K562 (cell line): ENCODE data around the gene MCC. TPM values are rescaled to one million over a fixed set of nuclear protein-coding genes. Genes with fewer than 3 reads are reported as not detected.

Experiments
- ATAC-seq: fragments of 200-7000 bp; cut with Tn5 transposase; 3 replicates; pipeline ENCODE4 v1.9.1; 2020; ENCODE audit warnings: moderate library complexity
- BruUV-seq: library from RNA; stranded (reverse); fragments of 400-500 nt; replicated peaks from 2 replicates; lab custom pipeline; 2021; lab: Mats Ljungman, UMichigan
- CTCF ChIA-PET: fragments of 300-600 bp; formaldehyde crosslinking; extraction: SDS; loops from one replicate; lab custom pipeline; 2021; ENCODE audit warnings: low intra/inter-chr PET ratio; lab: Yijun Ruan, JAX
- POLR2A ChIA-PET: fragments of 300-600, 350-650 bp; sonication (Branson Sonifier 250); formaldehyde crosslinking; extraction: SDS; loops from one replicate; lab custom pipeline; 2021; ENCODE audit warnings: antibody characterized with exemption, inconsistent platforms; lab: Yijun Ruan, JAX
- DNase-seq, 4 experiments: peaks; one replicate each; pipeline versions ENCODE4 v3.0.0 to v3.0.0-alpha.2; 2011 to 2018; ENCODE audit warnings: low spot score in 3 of 4, mixed read lengths in 3 of 4; ENCODE audit errors: extremely low read depth in 1 of 4
- FAIRE-seq: peaks from 2 replicates; lab custom pipeline; 2011; peaks lifted over from hg19 to GRCh38; lab: Jason Lieb, UNC
- H2AFZ ChIP-seq: 2 replicates; pipeline ENCODE4 v1.6.0; 2011; ENCODE audit warnings: low read depth, low read length, control low read depth, inconsistent platforms
- H3K27ac ChIP-seq: fragments of 200-600 bp; 3 replicates; pipeline ENCODE4 v1.8.0; 2011; ENCODE audit warnings: low read depth, mild to moderate bottlenecking, control low read depth, inconsistent platforms, low read length, moderate library complexity, mixed read lengths; ENCODE audit errors: extremely low read depth
- H3K27me3 ChIP-seq, 2 experiments: fragments of 300-600 bp in 1 of 2; 2 replicates in 1 of 2; 3 replicates in 1 of 2; pipeline versions ENCODE4 v1.6.0 to v1.8.0; 2011; ENCODE audit warnings: inconsistent platforms in 2 of 2, low read length in 2 of 2, mild to moderate bottlenecking in 1 of 2, mixed read lengths in 1 of 2, moderate library complexity in 1 of 2; ENCODE audit not compliant: control insufficient read depth in 2 of 2, insufficient read depth in 2 of 2
- H3K36me3 ChIP-seq: fragments of 300-600 bp; 3 replicates; pipeline ENCODE4 v1.8.0; 2011; ENCODE audit warnings: mild to moderate bottlenecking, low read length, inconsistent platforms; ENCODE audit not compliant: control insufficient read depth, insufficient read depth
- H3K4me1 ChIP-seq, 2 experiments: fragments of 200-600 bp in 1 of 2; replicated peaks in 1 of 2; 2 replicates in 1 of 2; 3 replicates in 1 of 2; pipeline versions ENCODE4 v1.5.1 to v1.8.0; 2011; ENCODE audit warnings: inconsistent platforms in 2 of 2, low read length in 2 of 2, mild to moderate bottlenecking in 1 of 2, mixed read lengths in 1 of 2, moderate library complexity in 1 of 2; ENCODE audit not compliant: control insufficient read depth in 2 of 2, insufficient read depth in 2 of 2
- H3K4me2 ChIP-seq: 2 replicates; pipeline ENCODE4 v1.6.1; 2011; ENCODE audit warnings: low read length, control low read depth, inconsistent platforms, mixed read lengths; ENCODE audit not compliant: insufficient read depth
- H3K4me3 ChIP-seq: fragments of 200-600 bp; sonication (generic), shearing (Covaris generic); 2 replicates; pipeline ENCODE4 v1.5.1; 2016; ENCODE audit warnings: control low read depth, inconsistent platforms
- H3K79me2 ChIP-seq: fragments of 200-600 bp; 3 replicates; pipeline ENCODE4 v1.8.0; 2011; ENCODE audit warnings: low read length, inconsistent platforms; ENCODE audit not compliant: control insufficient read depth, insufficient read depth
- H3K9ac ChIP-seq, 2 experiments: 2 replicates each; pipeline versions ENCODE4 v1.6.0 to v1.6.1; 2011; ENCODE audit warnings: low read depth in 2 of 2, low read length in 2 of 2, control low read depth in 1 of 2, inconsistent platforms in 1 of 2, mild to moderate bottlenecking in 1 of 2, mixed read lengths in 1 of 2; ENCODE audit not compliant: insufficient read depth in 1 of 2
- H3K9me1 ChIP-seq: one replicate; pipeline ENCODE4 v1.6.0; 2011; ENCODE audit warnings: inconsistent platforms, mild to moderate bottlenecking, low read length, moderate library complexity; ENCODE audit not compliant: control insufficient read depth, insufficient read depth
- H3K9me3 ChIP-seq: replicated peaks from 2 replicates; pipeline ENCODE4 v1.5.1; 2011; ENCODE audit warnings: low read depth, low read length, inconsistent platforms; ENCODE audit not compliant: control insufficient read depth, insufficient read depth
- H4K20me1 ChIP-seq: replicated peaks from 2 replicates; pipeline ENCODE4 v1.6.1; 2011; ENCODE audit warnings: low read length, inconsistent platforms, mixed read lengths; ENCODE audit not compliant: control insufficient read depth, insufficient read depth
- CBFB ChIP-seq: sonication (generic); formaldehyde crosslinking; IDR thresholded peaks from 2 replicates; pipeline ENCODE4 v1.4.0; 2020; ENCODE audit warnings: mild to moderate bottlenecking, missing genetic modification reagents
- CGGBP1 ChIP-seq: fragments of 250-450 bp; sonication (Bioruptor Pico); IDR thresholded peaks from 2 replicates; pipeline ENCODE4 v1.9.0; 2021; ENCODE audit warnings: mild to moderate bottlenecking
- CXXC5 ChIP-seq: fragments of 250-450 bp; sonication (Bioruptor Pico); IDR thresholded peaks from 2 replicates; pipeline ENCODE4 v1.8.0; 2022; ENCODE audit warnings: inconsistent platforms, mild to moderate bottlenecking, moderate library complexity
- E2F8 ChIP-seq: fragments of 450-650 bp; IDR thresholded peaks from 2 replicates; pipeline ENCODE4 v1.7.1; 2018; ENCODE audit warnings: mild to moderate bottlenecking, low read depth; ENCODE audit not compliant: partially characterized antibody
- ELF2 ChIP-seq: fragments of 250-450 bp; sonication (Bioruptor Pico); IDR thresholded peaks from 2 replicates; pipeline ENCODE4 v1.5.0; 2021; ENCODE audit warnings: mild to moderate bottlenecking
- HDAC1 ChIP-seq, 2 experiments: fragments of 450-650 bp; IDR thresholded peaks; 2 replicates each; pipeline ENCODE4 v1.6.1; 2016 to 2017; ENCODE audit warnings: inconsistent platforms in 1 of 2, mild to moderate bottlenecking in 1 of 2, moderate library complexity in 1 of 2
- NEUROD1 ChIP-seq: fragments of 150-350 bp; IDR thresholded peaks from 2 replicates; pipeline ENCODE4 v1.6.1; 2014; ENCODE audit warnings: borderline replicate concordance, low read length, low read depth; ENCODE audit not compliant: partially characterized antibody
- POLR3G ChIP-seq: IDR thresholded peaks from 2 replicates; pipeline ENCODE4 v1.6.1; 2011; ENCODE audit not compliant: insufficient read length, insufficient replicate concordance; ENCODE audit errors: extremely low read depth
- RBM39 ChIP-seq: fragments of 200-400 bp; formaldehyde crosslinking; optimal IDR thresholded peaks from 2 replicates; pipeline ENCODE3; 2018; ENCODE audit warnings: low read depth, low read length
- U2AF2 ChIP-seq: fragments of 200-400 bp; formaldehyde crosslinking; optimal IDR thresholded peaks from 2 replicates; pipeline ENCODE3; 2017; ENCODE audit warnings: low read depth, mild to moderate bottlenecking, low read length
- ZNF311 ChIP-seq: fragments of 250-450 bp; sonication (Bioruptor Pico); IDR thresholded peaks from 2 replicates; pipeline ENCODE4 v1.4.0; 2020; ENCODE audit warnings: mild to moderate bottlenecking, moderate library complexity
- ZNF449 ChIP-seq: fragments of 250-450 bp; sonication (Bioruptor Pico); IDR thresholded peaks from 2 replicates; pipeline ENCODE4 v1.8.0; 2022; ENCODE audit warnings: moderate library complexity, mild to moderate bottlenecking, inconsistent platforms
- WGBS: fragments of 100-300 bp; shearing (Covaris generic); methylation state at CpG from one replicate; pipeline ENCODE4 v1.1.6; 2016; ENCODE audit warnings: low coverage, mixed read lengths; ENCODE audit not compliant: insufficient coverage; ENCODE audit errors: missing lambda C conversion rate; 5-methylcytosine and 5-hydroxymethylcytosine counted together
- in situ Hi-C: fragments of 300-500 bp; cut with MboI; formaldehyde crosslinking; loops from 4 replicates; pipeline ENCODE4 v1.15.0; 2018; ENCODE audit warnings: inconsistent platforms, mixed read lengths
- intact Hi-C: fragments of 100-400 bp; cut with micrococcal nuclease; formaldehyde crosslinking; loops from 2 replicates; pipeline ENCODE4 v1.14.2; 2022
- polyA plus RNA-seq, 8 experiments: library from polyadenylated mRNA; depleted of rRNA in 4 of 8; stranded (reverse) in 5 of 8; unstranded in 3 of 8; fragments of >200 nt; fragmentation: Nextera tagmentation in 2 of 8; fragmentation: Illumina TruSeq in 1 of 8; extraction: Ambion mirVana in 2 of 8; extraction: Trizol in 1 of 8; gene quantifications; 2 replicates each; pipeline versions ENCODE4 v1.2.1 to v1.2.3, GENCODE V29; 2011 to 2014; ENCODE audit warnings: inconsistent platforms in 1 of 8, missing spikeins in 1 of 8
- total RNA-seq, 7 experiments: library from RNA; depleted of rRNA in 6 of 7; stranded (reverse); fragments of >200 nt in 6 of 7; fragmentation: Illumina TruSeq in 2 of 7; extraction: Trizol in 2 of 7; gene quantifications; 2 replicates each; pipeline versions ENCODE4 v1.2.1 to v1.2.3, GENCODE V29; 2011 to 2021; ENCODE audit warnings: low replicate concordance in 1 of 7
- TF ChIP-seq, protein P1 (sequence below): fragments of 250-450 bp; sonication (Bioruptor Pico); IDR thresholded peaks from 2 replicates; pipeline ENCODE4 v1.5.0; 2021
- TF ChIP-seq, protein P2 (sequence below): fragments of 250-450 bp; sonication (Bioruptor Pico); IDR thresholded peaks from 2 replicates; pipeline ENCODE4 v1.8.0; 2022; ENCODE audit warnings: moderate library complexity, mild to moderate bottlenecking, inconsistent platforms

MCC gene
- total and polyA plus RNA-seq, 9 of the 15 experiments (the other 6 are each of a cell fraction or from before 2014, with no cell fraction given): 0.04 to 0.24 (median 0.06) TPM; not detected in 1

DNA sequence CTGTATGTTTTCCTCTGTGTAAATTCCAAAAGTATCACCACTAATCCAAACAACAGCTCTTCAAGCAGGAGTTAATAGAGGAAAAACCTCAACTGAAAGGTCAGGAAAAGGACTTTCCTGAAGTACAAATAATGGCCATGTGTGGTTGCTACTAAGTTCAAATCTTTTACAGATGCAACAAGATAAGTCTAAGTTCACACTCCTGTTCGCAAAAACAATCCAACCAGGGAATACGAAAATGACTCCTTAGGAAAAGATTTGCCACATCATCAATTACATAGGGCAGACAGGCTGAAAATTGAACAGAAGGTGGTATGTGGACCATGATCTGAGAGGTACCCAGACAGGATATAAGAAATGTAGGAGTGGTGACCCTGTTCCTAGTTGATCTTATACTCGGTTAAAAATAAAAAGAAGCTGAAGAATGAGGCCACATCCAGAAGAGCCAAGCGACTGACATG lies 263.6 kb downstream of the MCC start (continued):
- no peak for TF ChIP-seq CBFB (CRISPR knock-in tag)

GRCh38 chr5:113223831-113224604 lies 264.2 kb downstream of the MCC start:
- CTCF ChIA-PET: no interaction called here
- Histone ChIP-seq H3K4me1 (no peaks in the 10 kb centered on the region), H3K27ac (no peak overlapping the region), H4K20me1 (no peaks in the 10 kb centered on the region), H3K9me3 (no peaks in the 10 kb centered on the region), H3K79me2 (no peaks in the 10 kb centered on the region), H3K9ac (no peak overlapping the region), H3K36me3 (no peaks in the 10 kb centered on the region), H3K27me3 (peaks cover 5 to 12% of the 10 kb centered on the region in 2 experiments), H2AFZ (no peak overlapping the region), H3K4me3 (no peak overlapping the region), H3K9me1 (no peaks in the 10 kb centered on the region), H3K4me2 (no peak overlapping the region)
- no peak for FAIRE-seq
- ATAC-seq: no peak
- POLR2A ChIA-PET: no interaction called here
- intact Hi-C loops: no loop called here
- in situ Hi-C loops: no loop called here
- no TSS peak for BruUV-seq
- DNase-seq: no peak
- WGBS: 0% methylated on average over 11 of the region's 13 CpGs
- TF ChIP-seq NEUROD1 (no peak), HDAC1 (IDR thresholded peaks at IDR 0.05) (no peak), U2AF2 (no peak), CGGBP1 (no peak), ELF2 (no peak), ZNF311 (no peak), E2F8 (no peak), ZNF449 (no peak), RBM39 (no peak), POLR3G (no peak), CXXC5 (CRISPR knock-in tag) (no peak)
- TF ChIP-seq, protein P1, sequence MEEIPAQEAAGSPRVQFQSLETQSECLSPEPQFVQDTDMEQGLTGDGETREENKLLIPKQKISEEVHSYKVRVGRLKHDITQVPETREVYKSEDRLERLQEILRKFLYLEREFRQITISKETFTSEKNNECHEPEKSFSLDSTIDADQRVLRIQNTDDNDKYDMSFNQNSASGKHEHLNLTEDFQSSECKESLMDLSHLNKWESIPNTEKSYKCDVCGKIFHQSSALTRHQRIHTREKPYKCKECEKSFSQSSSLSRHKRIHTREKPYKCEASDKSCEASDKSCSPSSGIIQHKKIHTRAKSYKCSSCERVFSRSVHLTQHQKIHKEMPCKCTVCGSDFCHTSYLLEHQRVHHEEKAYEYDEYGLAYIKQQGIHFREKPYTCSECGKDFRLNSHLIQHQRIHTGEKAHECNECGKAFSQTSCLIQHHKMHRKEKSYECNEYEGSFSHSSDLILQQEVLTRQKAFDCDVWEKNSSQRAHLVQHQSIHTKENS (CRISPR knock-in tag): no peak
- TF ChIP-seq, protein P2, sequence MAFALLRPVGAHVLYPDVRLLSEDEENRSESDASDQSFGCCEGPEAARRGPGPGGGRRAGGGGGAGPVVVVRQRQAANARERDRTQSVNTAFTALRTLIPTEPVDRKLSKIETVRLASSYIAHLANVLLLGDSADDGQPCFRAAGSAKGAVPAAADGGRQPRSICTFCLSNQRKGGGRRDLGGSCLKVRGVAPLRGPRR: no peak
